IPS-18a (cell line): ENCODE data around the gene PRR18.

Source experiments
- H3K27ac ChIP-seq: one replicate; pipeline ENCODE4 v1.5.1; 2013; ENCODE audit warnings: low read length
- H3K27me3 ChIP-seq: one replicate; pipeline ENCODE4 v1.6.1; 2013; ENCODE audit warnings: mild to moderate bottlenecking, low read length; ENCODE audit not compliant: control insufficient read depth, insufficient read depth
- H3K36me3 ChIP-seq: one replicate; pipeline ENCODE4 v1.6.1; 2013; ENCODE audit warnings: low read depth, low read length; ENCODE audit not compliant: control insufficient read depth
- H3K4me1 ChIP-seq: one replicate; pipeline ENCODE4 v1.6.1; 2013; ENCODE audit warnings: low read depth, low read length; ENCODE audit not compliant: control insufficient read depth
- H3K4me3 ChIP-seq: one replicate; pipeline ENCODE4 v1.5.1; 2013; ENCODE audit warnings: low read length
- H3K9ac ChIP-seq: one replicate; pipeline ENCODE4 v1.6.1; 2013; ENCODE audit warnings: mild to moderate bottlenecking, low read length, moderate library complexity
- H3K9me3 ChIP-seq: one replicate; pipeline ENCODE4 v1.6.1; 2013; ENCODE audit warnings: low read depth, low read length; ENCODE audit not compliant: control insufficient read depth

PRR18 gene

DNA sequence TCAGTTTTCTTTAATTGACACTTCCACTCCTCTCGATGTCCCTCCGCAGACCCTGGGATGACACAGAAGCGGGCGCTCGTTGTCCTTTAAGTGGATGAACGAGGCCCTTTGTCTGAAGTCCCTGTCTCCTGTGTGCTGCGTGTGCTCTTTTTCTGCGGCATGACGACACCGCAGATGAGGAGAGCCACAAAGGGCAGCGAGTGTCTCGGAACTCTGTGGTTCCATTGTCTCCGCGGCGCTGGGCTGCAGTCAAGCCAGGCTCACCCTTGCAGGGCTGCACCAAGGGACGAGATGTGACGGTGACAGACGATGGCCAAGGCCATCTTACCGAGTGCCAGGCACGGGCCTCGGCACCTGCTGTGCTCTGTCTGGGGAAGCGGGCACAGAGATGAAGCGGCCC is 10.6 kb downstream of the PRR18 start:
- Histone ChIP-seq H3K27ac (no peak overlapping the region), H3K9me3 (peaks cover 3% of the 10 kb centered on the region), H3K9ac (no peak overlapping the region), H3K4me1 (no peaks in the 10 kb centered on the region), H3K27me3 (no peaks in the 10 kb centered on the region), H3K36me3 (no peaks in the 10 kb centered on the region), H3K4me3 (no peak overlapping the region)

GRCh38 chr6:166296035-166296883 is 11.9 kb downstream of the PRR18 start:
- no peak overlapping the region for H3K4me3 ChIP-seq
- no peak overlapping the region for H3K27ac ChIP-seq
- H3K4me1 ChIP-seq, result no peaks in the 10 kb centered on the region
- no peaks in the 10 kb centered on the region for H3K36me3 ChIP-seq
- H3K9ac ChIP-seq, result no peak overlapping the region
- peaks cover 3% of the 10 kb centered on the region for H3K9me3 ChIP-seq
- no peaks in the 10 kb centered on the region for H3K27me3 ChIP-seq

GRCh38 chr6:166293731-166294584 is 14.2 kb downstream of the PRR18 start:
- Histone ChIP-seq H3K4me1 (no peaks in the 10 kb centered on the region), H3K4me3 (no peak overlapping the region), H3K27me3 (no peaks in the 10 kb centered on the region), H3K36me3 (no peaks in the 10 kb centered on the region), H3K9me3 (peaks cover 3% of the 10 kb centered on the region), H3K9ac (no peak overlapping the region), H3K27ac (no peak overlapping the region)

DNA sequence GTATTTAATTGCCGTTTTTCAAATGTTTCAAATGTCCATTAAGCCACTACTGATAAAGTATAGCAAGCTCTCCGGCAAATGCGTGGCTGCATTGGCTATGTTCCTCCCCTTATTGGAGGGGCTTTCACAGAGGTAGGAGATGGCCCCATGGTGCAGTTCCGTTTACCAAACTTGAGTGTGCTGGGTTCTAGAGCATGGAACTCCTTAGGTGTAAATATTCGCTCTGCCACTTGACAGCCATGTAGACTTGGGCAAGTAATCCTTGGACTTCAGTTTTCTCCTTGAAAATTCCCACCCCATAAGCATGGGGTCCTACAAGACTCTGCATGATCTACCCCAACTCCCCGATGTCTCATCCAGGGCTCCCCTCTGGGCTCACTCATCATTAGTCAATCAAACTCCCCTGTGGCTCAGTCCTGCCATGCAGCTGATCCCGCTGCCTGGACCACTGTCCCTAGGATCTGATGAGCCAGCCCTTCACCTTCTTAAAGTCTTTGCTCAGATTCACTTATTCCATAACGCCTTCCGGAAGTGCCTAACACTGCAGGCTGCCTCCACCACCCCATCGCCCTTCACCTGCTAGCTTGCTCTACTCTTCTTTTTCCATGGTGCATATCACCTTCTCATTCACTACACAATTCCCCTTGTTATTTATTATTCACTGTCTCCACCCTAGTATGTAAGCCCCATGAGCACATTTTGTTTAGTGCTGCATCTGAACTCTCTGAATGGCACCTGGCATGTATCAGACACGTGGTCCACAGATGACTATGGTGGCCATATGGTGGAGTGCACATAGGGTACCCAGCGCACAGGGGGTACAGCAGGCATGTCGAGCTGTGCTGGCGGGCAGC is 18.8 kb downstream of the PRR18 start:
- Histone ChIP-seq H3K36me3 (no peaks in the 10 kb centered on the region), H3K4me3 (no peak overlapping the region), H3K27me3 (no peaks in the 10 kb centered on the region)

GRCh38 chr6:166286839-166287271 is 21.3 kb downstream of the PRR18 start:
- Histone ChIP-seq H3K27me3 (no peaks in the 10 kb centered on the region), H3K9me3 (no peaks in the 10 kb centered on the region), H3K9ac (no peak overlapping the region), H3K27ac (no peak overlapping the region), H3K4me3 (no peak overlapping the region), H3K36me3 (no peaks in the 10 kb centered on the region), H3K4me1 (peaks cover 5% of the 10 kb centered on the region)

More for the DNA sequence above, 18.8 kb downstream of the PRR18 start:
- H3K27ac ChIP-seq, result no peak overlapping the region
- H3K9me3 ChIP-seq, result no peaks in the 10 kb centered on the region
- H3K9ac ChIP-seq, result no peak overlapping the region
- peaks cover 5% of the 10 kb centered on the region for H3K4me1 ChIP-seq

GRCh38 chr6:166285233-166285632 is 23.0 kb downstream of the PRR18 start:
- no peaks in the 10 kb centered on the region for H3K9me3 ChIP-seq
- H3K27me3 ChIP-seq, result no peaks in the 10 kb centered on the region
- H3K27ac ChIP-seq, result no peak overlapping the region
- H3K9ac ChIP-seq, result no peak overlapping the region
- no peaks in the 10 kb centered on the region for H3K36me3 ChIP-seq
- peaks cover 5% of the 10 kb centered on the region for H3K4me1 ChIP-seq
- no peak overlapping the region for H3K4me3 ChIP-seq

- Histone ChIP-seq H3K27me3 (no peaks in the 10 kb centered on the region), H3K36me3 (no peaks in the 10 kb centered on the region), H3K4me3 (no peak overlapping the region), H3K9me3 (no peaks in the 10 kb centered on the region), H3K9ac (no peak overlapping the region), H3K4me1 (peaks cover 5% of the 10 kb centered on the region), H3K27ac (no peak overlapping the region)
Observed at GRCh38 chr6:166284640-166285039, 23.6 kb downstream of the PRR18 start.

GRCh38 chr6:166282394-166283032 is 25.7 kb downstream of the PRR18 start:
- Histone ChIP-seq H3K4me3 (no peak overlapping the region), H3K27ac (no peak overlapping the region), H3K9ac (no peak overlapping the region), H3K27me3 (no peaks in the 10 kb centered on the region), H3K36me3 (no peaks in the 10 kb centered on the region), H3K9me3 (no peaks in the 10 kb centered on the region), H3K4me1 (peaks cover 5% of the 10 kb centered on the region)

DNA sequence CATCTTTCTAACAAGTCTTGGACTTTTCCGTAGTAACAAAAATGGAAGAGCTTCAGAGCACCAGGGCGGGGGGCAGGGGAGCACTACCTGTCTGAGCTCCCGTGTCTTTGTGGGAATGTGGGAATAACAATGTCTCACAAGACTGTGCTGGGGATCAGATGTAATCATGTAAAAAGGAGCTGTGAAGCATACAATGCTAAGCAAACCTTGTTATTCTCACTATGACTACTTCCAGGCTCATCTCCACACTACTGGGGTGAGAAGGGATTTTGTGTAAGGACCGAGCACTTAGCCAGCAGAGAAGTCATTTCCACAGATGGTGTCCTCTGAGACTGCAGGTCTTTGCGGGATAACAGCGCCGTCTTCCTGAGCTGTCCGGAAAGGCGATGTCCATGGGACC is 27.1 kb downstream of the PRR18 start:
- Histone ChIP-seq H3K27me3 (peaks cover 6% of the 10 kb centered on the region), H3K36me3 (no peaks in the 10 kb centered on the region), H3K4me3 (no peak overlapping the region), H3K9ac (no peak overlapping the region), H3K27ac (no peak overlapping the region), H3K4me1 (no peaks in the 10 kb centered on the region), H3K9me3 (no peaks in the 10 kb centered on the region)

DNA sequence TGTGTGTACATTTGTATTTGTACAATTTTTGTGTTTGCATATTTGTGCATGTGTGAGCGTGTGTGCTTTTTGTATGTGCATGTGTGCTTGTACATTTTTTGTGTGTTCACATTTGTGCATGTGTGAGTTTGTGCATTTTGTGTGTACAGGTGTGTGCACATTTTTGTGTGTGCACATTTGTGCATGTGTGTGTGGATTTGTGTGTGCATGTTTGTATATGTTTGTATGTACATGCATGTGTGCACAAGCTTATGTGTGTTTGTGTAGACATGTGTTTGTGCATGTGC is 28.9 kb downstream of the PRR18 start:
- Histone ChIP-seq H3K27me3 (peaks cover 10% of the 10 kb centered on the region), H3K9me3 (no peaks in the 10 kb centered on the region), H3K27ac (no peak overlapping the region), H3K4me3 (no peak overlapping the region), H3K9ac (no peak overlapping the region), H3K4me1 (no peaks in the 10 kb centered on the region), H3K36me3 (no peaks in the 10 kb centered on the region)
